Heart left ventricle (tissue), 16 donors: Measurements from ENCODE around the gene PTPN1. TPM values are rescaled to one million over a fixed set of nuclear protein-coding genes. Genes with fewer than 3 reads are reported as not detected.

Experiments
- ATAC-seq, 4 donors: fragments of 200-7000 bp; cut with Tn5 transposase; one replicate each; pipeline ENCODE4 v1.9.1; 2020 to 2022; ENCODE audit warnings: moderate library complexity in 4 of 4, mild to moderate bottlenecking in 3 of 4, moderate number of reproducible peaks in 1 of 4
- DNase-seq, 5 donors: peaks; one replicate each; pipeline ENCODE4 v3.0.0-alpha.2; 2020
- H3K27ac ChIP-seq, 12 donors: fragments of 200-600 bp; sonication (generic) in 4 of 12; one replicate each; pipeline versions ENCODE4 v1.5.0 to v1.8.0; 2016 to 2022; ENCODE audit warnings: mild to moderate bottlenecking in 2 of 12
- H3K27me3 ChIP-seq, 9 donors: fragments of 200-600 bp; sonication (generic) in 2 of 9; one replicate each; pipeline versions ENCODE4 v1.5.1 to v1.8.0; 2016 to 2022; ENCODE audit warnings: mild to moderate bottlenecking in 3 of 9
- H3K36me3 ChIP-seq, 9 donors: fragments of 200-600 bp; sonication (generic) in 2 of 9; one replicate each; pipeline versions ENCODE4 v1.5.0 to v1.8.0; 2018 to 2022; ENCODE audit warnings: mild to moderate bottlenecking in 2 of 9
- H3K4me1 ChIP-seq, 12 donors: fragments of 200-600 bp; sonication (generic) in 4 of 12; one replicate each; pipeline versions ENCODE4 v1.5.0 to v1.8.0; 2016 to 2022; ENCODE audit warnings: mild to moderate bottlenecking in 3 of 12
- H3K4me3 ChIP-seq, 12 donors: fragments of 200-600 bp; sonication (generic) in 4 of 12; one replicate each; pipeline versions ENCODE4 v1.5.0 to v1.8.0; 2017 to 2022; ENCODE audit warnings: mild to moderate bottlenecking in 9 of 12, moderate library complexity in 4 of 12
- H3K9me3 ChIP-seq, 12 donors: fragments of 200-600 bp; sonication (generic) in 4 of 12; one replicate each; pipeline versions ENCODE4 v1.5.0 to v1.8.0; 2016 to 2022; ENCODE audit warnings: mild to moderate bottlenecking in 1 of 12
- POLR2A ChIP-seq, 2 donors: fragments of 450-650 bp; IDR thresholded peaks; one replicate each; pipeline ENCODE4 v1.6.1; 2017; ENCODE audit warnings: antibody characterized with exemption in 2 of 2, mild to moderate bottlenecking in 2 of 2, moderate library complexity in 2 of 2
- WGBS, 4 donors: extraction: QIAGEN DNeasy Blood & Tissue Kit in 2 of 4; methylation state at CpG; one replicate each; pipeline versions ENCODE4 v1.1.5 to v1.1.7; 2013 to 2018; 5-methylcytosine and 5-hydroxymethylcytosine counted together
- intact Hi-C, 10 donors: fragments of 100-400 bp; cut with DNase I; formaldehyde crosslinking; loops; one replicate each; pipeline versions ENCODE4 v1.11.1 to v1.14.2; 2022
- polyA plus RNA-seq, 2 donors: library from polyadenylated mRNA; stranded (reverse); fragments of 200-250 nt; gene quantifications; one replicate each; pipeline ENCODE4 v1.2.3, GENCODE V29; 2013
- total RNA-seq, 9 donors: library from RNA; depleted of rRNA in 2 of 9; stranded (reverse); fragments of >200 nt in 2 of 9; fragmentation: NEBNext Ultra II Directional in 3 of 9; extraction: Animal tissue kit (Norgen Biotek cat#: 25700) in 3 of 9; gene quantifications; one replicate each; pipeline versions ENCODE4 v1.1.0 to v1.2.4, GENCODE V29; 2016 to 2023
- TF ChIP-seq, protein P1 (sequence below), 12 donors: fragments of 200-600 bp; sonication (generic) in 4 of 12; IDR thresholded peaks; one replicate each; pipeline versions ENCODE4 v1.5.0 to v1.8.0; 2018 to 2022; ENCODE audit warnings: antibody characterized with exemption in 12 of 12, mild to moderate bottlenecking in 5 of 12
- donor health status: ischemic (EF 13 %, LVEDD 7.1; RV severe dilation, severe dysfunction).
- donor health status: healthy with polysubstance abuse.
- donor health status: DM: no; HTN: yes; CAD: no.
- donor health status: DM: no; HTN: no; CAD: no.
- donor health status: ischemic (EF 25% LVEDD 6.9; RV normal size, moderate dysfunction).
- donor health status: ischemic (EF 25% LVEDD 5.7; RV mildly dilated, moderate dysfunction).
- donor health status: healthy.
- donor health status: DM: yes; HTN: yes; CAD: no.
- donor health status: ischemic (EF 35%, LVEDD 5.7; RV mildly dilated, moderate dysfunction).
- donor health status: nonischemic (EF 11% LVEDD 7.7; RV severe dilation, severe dysfunction).
- donor health status: DM: yes; HTN: yes; CAD: no.
- donor health status: PGD.
- donor health status: ischemic (EF 29% LVEDD 5.4; RV normal size, mild dysfunction).
- donor health status: nonischemic (EF 23%, LVEDD 6.1; RV moderate dilation, normal function).

PTPN1 gene
- total and polyA plus RNA-seq, 11 donors: 18.5 to 93.8 (median 32.0) TPM

- no peak for ATAC-seq
- peak overlapping the region in 1 of 12 donors; percentile 9 for H3K27ac ChIP-seq
- no peak for DNase-seq
- H3K27me3 ChIP-seq: no peaks in the 10 kb centered on the region
- intact Hi-C loops: loop anchor here in 1 of 10 donors (5.0 kb wide), 1 partner anchor 69 kb away; no protein-coding TSS in a partner anchor
- H3K4me1 ChIP-seq: peaks cover 0 to 55% (median 31%) of the 10 kb centered on the region in 12 donors
- H3K4me3 ChIP-seq: no peak overlapping the region
- no peak for TF ChIP-seq POLR2A (IDR thresholded peaks at IDR 0.05)
- TF ChIP-seq, protein P1, sequence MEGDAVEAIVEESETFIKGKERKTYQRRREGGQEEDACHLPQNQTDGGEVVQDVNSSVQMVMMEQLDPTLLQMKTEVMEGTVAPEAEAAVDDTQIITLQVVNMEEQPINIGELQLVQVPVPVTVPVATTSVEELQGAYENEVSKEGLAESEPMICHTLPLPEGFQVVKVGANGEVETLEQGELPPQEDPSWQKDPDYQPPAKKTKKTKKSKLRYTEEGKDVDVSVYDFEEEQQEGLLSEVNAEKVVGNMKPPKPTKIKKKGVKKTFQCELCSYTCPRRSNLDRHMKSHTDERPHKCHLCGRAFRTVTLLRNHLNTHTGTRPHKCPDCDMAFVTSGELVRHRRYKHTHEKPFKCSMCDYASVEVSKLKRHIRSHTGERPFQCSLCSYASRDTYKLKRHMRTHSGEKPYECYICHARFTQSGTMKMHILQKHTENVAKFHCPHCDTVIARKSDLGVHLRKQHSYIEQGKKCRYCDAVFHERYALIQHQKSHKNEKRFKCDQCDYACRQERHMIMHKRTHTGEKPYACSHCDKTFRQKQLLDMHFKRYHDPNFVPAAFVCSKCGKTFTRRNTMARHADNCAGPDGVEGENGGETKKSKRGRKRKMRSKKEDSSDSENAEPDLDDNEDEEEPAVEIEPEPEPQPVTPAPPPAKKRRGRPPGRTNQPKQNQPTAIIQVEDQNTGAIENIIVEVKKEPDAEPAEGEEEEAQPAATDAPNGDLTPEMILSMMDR (IDR thresholded peaks at IDR 0.05): no peak
- H3K9me3 ChIP-seq: no peaks in the 10 kb centered on the region
- 67 to 73% (median 71%) methylated on average over 9 of the region's 9 CpGs for WGBS, 4 donors
- no peaks in the 10 kb centered on the region for H3K36me3 ChIP-seq
Measured at GRCh38 chr20:50508171-50508755, 1.9 kb upstream of the PTPN1 start.

- H3K9me3 ChIP-seq: no peaks in the 10 kb centered on the region
- no peaks in the 10 kb centered on the region for H3K36me3 ChIP-seq
- DNase-seq (peak in 4 of 5 donors; percentile 24 to 35 (median 31)), ATAC-seq (peak in 2 of 4 donors; percentile 13 to 14)
- TF ChIP-seq, protein P1 (IDR thresholded peaks at IDR 0.05): no peak
- TF ChIP-seq POLR2A (IDR thresholded peaks at IDR 0.05): no peak
- intact Hi-C loops: loop anchor here in 9 of 10 donors (2.0 to 5.0 kb wide), 5 partner anchors 51 to 66 kb away; no protein-coding TSS in a partner anchor
- peaks cover 0 to 62% (median 47%) of the 10 kb centered on the region in 12 donors for H3K4me1 ChIP-seq
- H3K4me3 ChIP-seq: peak overlapping the region; percentile 71 to 100 (median 98)
- WGBS, 4 donors: 2 to 3% (median 3%) methylated on average over 25 to 32 of the region's 32 CpGs
- no peaks in the 10 kb centered on the region for H3K27me3 ChIP-seq
- peak overlapping the region; percentile 80 to 96 (median 92) for H3K27ac ChIP-seq
Measured at GRCh38 chr20:50510706-50511542, 741 bp downstream of the PTPN1 start.

GRCh38 chr20:50512323-50512722 is 2.1 kb downstream of the PTPN1 start:
- no peaks in the 10 kb centered on the region for H3K9me3 ChIP-seq
- intact Hi-C loops: loop anchor here in 6 of 10 donors (5.0 kb wide), 3 partner anchors 50 to 65 kb away; no protein-coding TSS in a partner anchor
- H3K36me3 ChIP-seq: no peaks in the 10 kb centered on the region
- WGBS, 4 donors: 54 to 77% (median 75%) methylated on average over 1 of the region's 1 CpG
- TF ChIP-seq POLR2A (IDR thresholded peaks at IDR 0.05): no peak
- TF ChIP-seq, protein P1 (IDR thresholded peaks at IDR 0.05): no peak
- H3K27ac ChIP-seq: peak overlapping the region in 9 of 12 donors; percentile 10 to 96 (median 85)
- no peak for DNase-seq
- no peaks in the 10 kb centered on the region for H3K27me3 ChIP-seq
- no peak for ATAC-seq
- peak overlapping the region in 11 of 12 donors; percentile 12 to 100 (median 98) for H3K4me3 ChIP-seq
- H3K4me1 ChIP-seq: peaks cover 0 to 76% (median 58%) of the 10 kb centered on the region in 12 donors
